HepG2 (cell line): Measurements from ENCODE around the gene MYL11. TPM values are rescaled to one million over a fixed set of nuclear protein-coding genes. Genes with fewer than 3 reads are reported as not detected.

ENCODE experiments used
- AHR ChIP-seq: IDR thresholded peaks from 2 replicates; pipeline ENCODE4 v1.6.1; 2018; ENCODE audit warnings: missing genetic modification reagents, missing compliant biosample characterization
- BRCA1 ChIP-seq: sonication (generic); formaldehyde crosslinking; IDR thresholded peaks from 2 replicates; pipeline ENCODE4 v1.4.0; 2020; ENCODE audit warnings: missing genetic modification reagents
- HDAC2 ChIP-seq: sonication (generic); formaldehyde crosslinking; IDR thresholded peaks from 2 replicates; pipeline ENCODE4 v1.4.0; 2020; ENCODE audit warnings: missing genetic modification reagents
- HNF1A ChIP-seq, 2 experiments: sonication (generic) in 1 of 2; formaldehyde crosslinking in 1 of 2; IDR thresholded peaks; 2 replicates each; pipeline versions ENCODE4 v1.4.0 to v1.6.1; 2016 to 2020; ENCODE audit warnings: borderline replicate concordance in 1 of 2, low read depth in 1 of 2, mild to moderate bottlenecking in 1 of 2, missing genetic modification reagents in 1 of 2
- HOXA5 ChIP-seq: sonication (generic); formaldehyde crosslinking; IDR thresholded peaks from 2 replicates; pipeline ENCODE4 v1.4.0; 2020; ENCODE audit warnings: missing genetic modification reagents
- PHF21A ChIP-seq: sonication (generic); formaldehyde crosslinking; IDR thresholded peaks from 2 replicates; pipeline ENCODE4 v1.5.0; 2020; ENCODE audit warnings: mild to moderate bottlenecking, missing genetic modification reagents
- SP1 ChIP-seq, 2 experiments: fragments of 450-650 bp in 1 of 2; sonication (generic) in 1 of 2; formaldehyde crosslinking in 1 of 2; IDR thresholded peaks; 2 replicates each; pipeline versions ENCODE4 v1.4.0 to v1.6.1; 2016 to 2020; ENCODE audit warnings: missing genetic modification reagents in 1 of 2
- SP5 ChIP-seq: IDR thresholded peaks from 2 replicates; pipeline ENCODE4 v1.6.1; 2016; ENCODE audit warnings: low read depth, borderline replicate concordance
- SRSF4 ChIP-seq: fragments of 200-400 bp; formaldehyde crosslinking; IDR thresholded peaks from one replicate; pipeline ENCODE4 v1.6.1; 2018; ENCODE audit warnings: mild to moderate bottlenecking, low read depth, low read length, moderate library complexity; ENCODE audit not compliant: poor library complexity, severe bottlenecking
- TFDP2 ChIP-seq: sonication (generic); formaldehyde crosslinking; IDR thresholded peaks from 2 replicates; pipeline ENCODE4 v1.4.0; 2020; ENCODE audit warnings: missing genetic modification reagents
- ZNF256 ChIP-seq: sonication (generic); formaldehyde crosslinking; conservative IDR thresholded peaks from 2 replicates; pipeline ENCODE4 v1.4.0; 2020; ENCODE audit warnings: missing genetic modification reagents
- ZNF275 ChIP-seq: sonication (generic); formaldehyde crosslinking; IDR thresholded peaks from 2 replicates; pipeline ENCODE4 v1.8.0; 2022; ENCODE audit warnings: missing genetic modification reagents, mild to moderate bottlenecking, inconsistent platforms, borderline replicate concordance
- ZNF276 ChIP-seq: sonication (generic); formaldehyde crosslinking; IDR thresholded peaks from 2 replicates; pipeline ENCODE4 v1.4.0; 2020; ENCODE audit warnings: mild to moderate bottlenecking, low read depth, missing genetic modification reagents
- ZNF747 ChIP-seq: sonication (generic); formaldehyde crosslinking; IDR thresholded peaks from 2 replicates; pipeline ENCODE4 v1.8.1; 2023; ENCODE audit warnings: missing genetic modification reagents, mild to moderate bottlenecking, borderline replicate concordance
- ZNF770 ChIP-seq: sonication (generic); formaldehyde crosslinking; IDR thresholded peaks from 2 replicates; pipeline ENCODE4 v1.5.0; 2020; ENCODE audit warnings: mild to moderate bottlenecking, missing genetic modification reagents
- ZNF781 ChIP-seq: sonication (generic); formaldehyde crosslinking; IDR thresholded peaks from 2 replicates; pipeline ENCODE4 v1.5.1; 2020; ENCODE audit warnings: borderline replicate concordance, mild to moderate bottlenecking, missing genetic modification reagents; ENCODE audit errors: not compliant biosample characterization
- polyA plus RNA-seq, 8 experiments: library from polyadenylated mRNA; depleted of rRNA in 3 of 8; stranded (reverse) in 7 of 8; unstranded in 1 of 8; fragments of >200 nt; fragmentation: Illumina TruSeq in 4 of 8; extraction: Trizol in 4 of 8; gene quantifications; 2 replicates each; pipeline versions ENCODE4 v1.2.1 to v1.2.3, GENCODE V29; 2011 to 2016; ENCODE audit warnings: low read depth in 4 of 8, missing spikeins in 1 of 8, mixed read lengths in 1 of 8; ENCODE audit not compliant: insufficient read depth in 1 of 8
- total RNA-seq, 5 experiments: library from RNA; depleted of rRNA; stranded (reverse); fragments of >200 nt; fragmentation: Illumina TruSeq; extraction: Trizol; gene quantifications; 2 replicates each; pipeline ENCODE4 v1.2.3, GENCODE V29; 2016; ENCODE audit warnings: low read depth in 1 of 5

Gene MYL11
- total and polyA plus RNA-seq, 2 of the 13 experiments (the other 11 are each of a cell fraction or from before 2014, with no cell fraction given) = not detected

- TF ChIP-seq ZNF275 (CRISPR knock-in tag) = no peak; the same call in 1 of the 2 replicates
- no peak for TF ChIP-seq AHR (CRISPR knock-in tag)
- TF ChIP-seq SP5 (CRISPR knock-in tag) = 0 out of 2 replicates have a peak, but pooled peaks have one; percentile 44
- TF ChIP-seq HDAC2 = peak; percentile 38; the same call in 1 of the 2 replicates
- TF ChIP-seq ZNF781 (CRISPR knock-in tag) = peak; percentile 83
- no peak for TF ChIP-seq SRSF4
- no peak for TF ChIP-seq SP1 (IDR thresholded peaks at IDR 0.05)
- peak; percentile 44 for TF ChIP-seq SP1 (CRISPR knock-in tag; IDR thresholded peaks at IDR 0.05)
- peak; percentile 39; the same call in 1 of the 2 replicates for TF ChIP-seq BRCA1
- peak; percentile 97 for TF ChIP-seq HOXA5 (CRISPR knock-in tag)
- peak; percentile 98 for TF ChIP-seq TFDP2 (CRISPR knock-in tag)
- TF ChIP-seq HNF1A (IDR thresholded peaks at IDR 0.05; ENCODE audit: low read depth) = peak; percentile 31; the same call in 1 of the 2 replicates
- TF ChIP-seq HNF1A (CRISPR knock-in tag; IDR thresholded peaks at IDR 0.05; ENCODE audit: borderline replicate concordance) = peak; percentile 68; the same call in 1 of the 2 replicates
- peak; percentile 53 for TF ChIP-seq ZNF747
- peak; percentile 78; the same call in 1 of the 2 replicates for TF ChIP-seq ZNF276
- peak; percentile 91 for TF ChIP-seq PHF21A
- TF ChIP-seq ZNF256 (CRISPR knock-in tag) = peak; percentile 70; the same call in 1 of the 2 replicates
- peak; percentile 40; the same call in 1 of the 2 replicates for TF ChIP-seq ZNF770
Measured at GRCh38 chr16:30355144-30355953, 19.3 kb upstream of the MYL11 start, which contains the start of gene CD2BP2 (continued).
